K562 (cell line): ENCODE measurements around the gene CLIP1. TPM values are rescaled to one million over a fixed set of nuclear protein-coding genes. Genes with fewer than 3 reads are reported as not detected.

Experiments
- CBX2 ChIP-seq: fragments of 200-600 bp; sonication (generic); IDR thresholded peaks from one replicate; pipeline ENCODE4 v1.6.1; 2012; ENCODE audit warnings: mild to moderate bottlenecking, low read length, inconsistent platforms; ENCODE audit not compliant: insufficient read depth, poor library complexity, severe bottlenecking
- CBX3 ChIP-seq, 2 experiments: IDR thresholded peaks; 1 replicate in 1 of 2; 2 replicates in 1 of 2; pipeline ENCODE4 v1.6.1; 2012; ENCODE audit warnings: inconsistent platforms in 2 of 2, low read length in 2 of 2, borderline replicate concordance in 1 of 2, control low read depth in 1 of 2
- CCAR2 ChIP-seq: fragments of 200-400 bp; formaldehyde crosslinking; IDR thresholded peaks from 2 replicates; pipeline ENCODE4 v1.6.1; 2017; ENCODE audit warnings: mild to moderate bottlenecking, low read depth, low read length
- DEAF1 ChIP-seq: fragments of 450-650 bp; formaldehyde crosslinking; IDR thresholded peaks from 2 replicates; pipeline ENCODE4 v1.4.0; 2020; ENCODE audit warnings: mild to moderate bottlenecking, moderate library complexity
- EZH2 ChIP-seq: IDR thresholded peaks from 2 replicates; pipeline ENCODE4 v1.6.1; 2012; ENCODE audit warnings: low read depth, mild to moderate bottlenecking, inconsistent platforms, low read length, borderline replicate concordance
- FOXA3 ChIP-seq, 2 experiments: fragments of 450-650 bp in 1 of 2; sonication (generic) in 1 of 2; formaldehyde crosslinking; IDR thresholded peaks in 1 of 2; conservative IDR thresholded peaks in 1 of 2; 2 replicates each; pipeline versions ENCODE4 v1.4.0 to v1.8.0; 2020 to 2022; ENCODE audit warnings: mild to moderate bottlenecking in 2 of 2, missing genetic modification reagents in 1 of 2
- HDAC3 ChIP-seq: fragments of 450-650 bp; IDR thresholded peaks from 2 replicates; pipeline ENCODE4 v1.6.1; 2018; ENCODE audit warnings: borderline replicate concordance, mild to moderate bottlenecking, moderate library complexity; ENCODE audit not compliant: partially characterized antibody
- HMBOX1 ChIP-seq: sonication (generic); IDR thresholded peaks from 2 replicates; pipeline ENCODE4 v1.6.1; 2016
- HMGN3 ChIP-seq: IDR thresholded peaks from 2 replicates; pipeline ENCODE4 v1.6.1; 2011; ENCODE audit warnings: borderline replicate concordance, low read depth, mild to moderate bottlenecking, mixed read lengths, low read length; ENCODE audit not compliant: insufficient read length; ENCODE audit errors: extremely low read depth
- MXI1 ChIP-seq: IDR thresholded peaks from 2 replicates; pipeline ENCODE4 v1.6.1; 2011; ENCODE audit warnings: low read depth, mild to moderate bottlenecking, improper control_type of control experiment, low read length
- NCOA1 ChIP-seq: fragments of 450-650 bp; IDR thresholded peaks from 2 replicates; pipeline ENCODE4 v1.6.1; 2016; ENCODE audit warnings: low read depth
- NFYB ChIP-seq: IDR thresholded peaks from 2 replicates; pipeline ENCODE4 v1.6.1; 2011; ENCODE audit warnings: mild to moderate bottlenecking, moderate library complexity; ENCODE audit not compliant: insufficient read length; ENCODE audit errors: extremely low read depth
- OTX1 ChIP-seq: fragments of 450-650 bp; formaldehyde crosslinking; IDR thresholded peaks from 2 replicates; pipeline ENCODE4 v1.4.0; 2022; ENCODE audit warnings: mild to moderate bottlenecking
- PHTF2 ChIP-seq: fragments of 250-450 bp; sonication (Bioruptor Pico); IDR thresholded peaks from 2 replicates; pipeline ENCODE4 v1.5.0; 2021; ENCODE audit warnings: mild to moderate bottlenecking
- PPARD ChIP-seq: fragments of 250-450 bp; sonication (Bioruptor Pico); IDR thresholded peaks from 2 replicates; pipeline ENCODE4 v1.8.0; 2022; ENCODE audit warnings: inconsistent platforms, mild to moderate bottlenecking, moderate library complexity
- RBM17 ChIP-seq: fragments of 200-400 bp; formaldehyde crosslinking; IDR thresholded peaks from 2 replicates; pipeline ENCODE4 v1.6.1; 2017; ENCODE audit warnings: low read depth, mild to moderate bottlenecking, low read length, borderline replicate concordance
- RBM22 ChIP-seq: fragments of 200-400 bp; formaldehyde crosslinking; IDR thresholded peaks from 2 replicates; pipeline ENCODE4 v1.6.1; 2018; ENCODE audit warnings: low read length, low read depth; ENCODE audit not compliant: poor library complexity, severe bottlenecking
- RNF2 ChIP-seq: sonication (generic); IDR thresholded peaks from 2 replicates; pipeline ENCODE4 v1.6.1; 2016
- RNF219 ChIP-seq: fragments of 250-450 bp; sonication (Bioruptor Pico); IDR thresholded peaks from 2 replicates; pipeline ENCODE4 v1.5.0; 2022; ENCODE audit warnings: mild to moderate bottlenecking
- SMAD1 ChIP-seq: fragments of 150-350 bp; IDR thresholded peaks from 2 replicates; pipeline ENCODE4 v1.6.1; 2014; ENCODE audit warnings: low read length, low read depth; ENCODE audit not compliant: partially characterized antibody
- ZKSCAN8 ChIP-seq: fragments of 200-800 bp; sonication (Bioruptor generic); IDR thresholded peaks from 2 replicates; pipeline ENCODE4 v1.6.1; 2016; ENCODE audit warnings: missing genetic modification characterization, missing compliant biosample characterization
- ZNF184 ChIP-seq: sonication (generic); formaldehyde crosslinking; IDR thresholded peaks from 2 replicates; pipeline ENCODE4 v1.5.0; 2020; ENCODE audit warnings: missing genetic modification reagents
- polyA plus RNA-seq, 8 experiments: library from polyadenylated mRNA; depleted of rRNA in 4 of 8; stranded (reverse) in 5 of 8; unstranded in 3 of 8; fragments of >200 nt; fragmentation: Nextera tagmentation in 2 of 8; fragmentation: Illumina TruSeq in 1 of 8; extraction: Ambion mirVana in 2 of 8; extraction: Trizol in 1 of 8; gene quantifications; 2 replicates each; pipeline versions ENCODE4 v1.2.1 to v1.2.3, GENCODE V29; 2011 to 2014; ENCODE audit warnings: inconsistent platforms in 1 of 8, missing spikeins in 1 of 8
- total RNA-seq, 7 experiments: library from RNA; depleted of rRNA in 6 of 7; stranded (reverse); fragments of >200 nt in 6 of 7; fragmentation: Illumina TruSeq in 2 of 7; extraction: Trizol in 2 of 7; gene quantifications; 2 replicates each; pipeline versions ENCODE4 v1.2.1 to v1.2.3, GENCODE V29; 2011 to 2021; ENCODE audit warnings: low replicate concordance in 1 of 7

The CLIP1 gene
- total and polyA plus RNA-seq, 9 of the 15 experiments (the other 6 are each of a cell fraction or from before 2014, with no cell fraction given) = 5.8 to 33.9 (median 27.6) TPM

GRCh38 chr12:122226366-122227125 lies 195.9 kb downstream of the CLIP1 start (continued):
- TF ChIP-seq PHTF2 (CRISPR knock-in tag) (no peak), RBM22 (no peak), HDAC3 (no peak), NCOA1 (no peak), CBX2 (no peak), DEAF1 (CRISPR knock-in tag) (no peak), SMAD1 (no peak), PPARD (CRISPR knock-in tag) (no peak), EZH2 (no peak), ZKSCAN8 (CRISPR knock-in tag) (no peak), RNF219 (no peak), HMBOX1 (no peak), RNF2 (peak; percentile 96), HMGN3 (no peak), NFYB (no peak), OTX1 (no peak), RBM17 (no peak), CBX3 (IDR thresholded peaks at IDR 0.05; ENCODE audit: borderline replicate concordance in 1 of 2, low read length in 2 of 2) (peak in 1 of 2 experiments; percentile 99; a peak in 2 of 3 replicates), FOXA3 (CRISPR knock-in tag; conservative IDR thresholded peaks at IDR 0.05 in 1 of 2, IDR thresholded peaks at IDR 0.05 in 1 of 2) (peak in 1 of 2 experiments; percentile 87; a peak in 2 of 4 replicates), CCAR2 (no peak), ZNF184 (CRISPR knock-in tag) (no peak), MXI1 (peak; percentile 78)
